ENCODE results near the gene CDKN2B-AS1. TPM values are rescaled to one million over a fixed set of nuclear protein-coding genes. Genes with fewer than 3 reads are reported as not detected.

CDKN2B-AS1 gene
- polyA plus RNA-seq, 1 donor (not counting 4 experiments of a cell fraction or from before 2014, with no cell fraction given) = 1.1 TPM

- DNase-seq (ENCODE audit: low read depth, low spot score) = no peak
- Histone ChIP-seq H4K20me1 (ENCODE audit: control insufficient read depth, extremely low read depth, insufficient read depth, low read length) (no peaks in the 10 kb centered on the region), H3K4me1 (ENCODE audit: control insufficient read depth, extremely low read depth, insufficient read depth, low read length) (no peaks in the 10 kb centered on the region), H3K9me3 (ENCODE audit: control insufficient read depth, low read depth, low read length) (no peaks in the 10 kb centered on the region), H2AFZ (ENCODE audit: control insufficient read depth, low read length) (no peak overlapping the region), H3K79me2 (ENCODE audit: control insufficient read depth, insufficient read depth, low read length) (no peaks in the 10 kb centered on the region), H3K4me2 (ENCODE audit: control insufficient read depth, extremely low read depth, insufficient read depth, low read depth, low read length) (no peak overlapping the region), H3K9ac (ENCODE audit: control insufficient read depth, extremely low read depth, insufficient read depth, low read length) (no peak overlapping the region), H3K27ac (ENCODE audit: control insufficient read depth, insufficient read depth, low read length) (no peak overlapping the region), H3K27me3 (ENCODE audit: control insufficient read depth, extremely low read depth, insufficient read depth, low read length) (no peaks in the 10 kb centered on the region), H3K4me3 (ENCODE audit: control insufficient read depth in 2 of 3, extremely low read depth in 1 of 3, insufficient read depth in 2 of 3, low read depth in 1 of 3, low read length in 3 of 3) (no peak overlapping the region), H3K36me3 (ENCODE audit: control insufficient read depth in 2 of 2, extremely low read depth in 1 of 2, insufficient read depth in 2 of 2, low read length in 2 of 2) (no peaks in the 10 kb centered on the region), H3K9me1 (ENCODE audit: control insufficient read depth, extremely low read depth, insufficient read depth, low read length) (no peaks in the 10 kb centered on the region)
- no peak for FAIRE-seq
- dilution Hi-C loops (cut with MboI; ENCODE audit: extremely low pct_ligation_motif_present, low sequenced_read_pairs) = no loop called here
- no peak for TF ChIP-seq EZH2 (IDR thresholded peaks at IDR 0.05; ENCODE audit: low read length)
- TF ChIP-seq, protein P1, sequence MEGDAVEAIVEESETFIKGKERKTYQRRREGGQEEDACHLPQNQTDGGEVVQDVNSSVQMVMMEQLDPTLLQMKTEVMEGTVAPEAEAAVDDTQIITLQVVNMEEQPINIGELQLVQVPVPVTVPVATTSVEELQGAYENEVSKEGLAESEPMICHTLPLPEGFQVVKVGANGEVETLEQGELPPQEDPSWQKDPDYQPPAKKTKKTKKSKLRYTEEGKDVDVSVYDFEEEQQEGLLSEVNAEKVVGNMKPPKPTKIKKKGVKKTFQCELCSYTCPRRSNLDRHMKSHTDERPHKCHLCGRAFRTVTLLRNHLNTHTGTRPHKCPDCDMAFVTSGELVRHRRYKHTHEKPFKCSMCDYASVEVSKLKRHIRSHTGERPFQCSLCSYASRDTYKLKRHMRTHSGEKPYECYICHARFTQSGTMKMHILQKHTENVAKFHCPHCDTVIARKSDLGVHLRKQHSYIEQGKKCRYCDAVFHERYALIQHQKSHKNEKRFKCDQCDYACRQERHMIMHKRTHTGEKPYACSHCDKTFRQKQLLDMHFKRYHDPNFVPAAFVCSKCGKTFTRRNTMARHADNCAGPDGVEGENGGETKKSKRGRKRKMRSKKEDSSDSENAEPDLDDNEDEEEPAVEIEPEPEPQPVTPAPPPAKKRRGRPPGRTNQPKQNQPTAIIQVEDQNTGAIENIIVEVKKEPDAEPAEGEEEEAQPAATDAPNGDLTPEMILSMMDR (optimal IDR thresholded peaks at IDR 0.05 in 1 of 3, IDR thresholded peaks at IDR 0.05 in 1 of 3, conservative IDR thresholded peaks at IDR 0.05 in 1 of 3; ENCODE audit: extremely low read depth in 1 of 3, insufficient read depth in 2 of 3, low read length in 3 of 3) = no peak
Measured at GRCh38 chr9:22022396-22022795, 27.8 kb downstream of the CDKN2B-AS1 start.

- no peaks in the 10 kb centered on the region for H3K36me3 ChIP-seq (ENCODE audit: control insufficient read depth in 2 of 2, extremely low read depth in 1 of 2, insufficient read depth in 2 of 2, low read length in 2 of 2)
- no peak overlapping the region for H3K4me3 ChIP-seq (ENCODE audit: control insufficient read depth in 2 of 3, extremely low read depth in 1 of 3, insufficient read depth in 2 of 3, low read depth in 1 of 3, low read length in 3 of 3)
- no peak overlapping the region for H3K9ac ChIP-seq (ENCODE audit: control insufficient read depth, extremely low read depth, insufficient read depth, low read length)
- H3K9me1 ChIP-seq (ENCODE audit: control insufficient read depth, extremely low read depth, insufficient read depth, low read length) = no peaks in the 10 kb centered on the region
- H2AFZ ChIP-seq (ENCODE audit: control insufficient read depth, low read length) = no peak overlapping the region
- H4K20me1 ChIP-seq (ENCODE audit: control insufficient read depth, extremely low read depth, insufficient read depth, low read length) = no peaks in the 10 kb centered on the region
- no peaks in the 10 kb centered on the region for H3K79me2 ChIP-seq (ENCODE audit: control insufficient read depth, insufficient read depth, low read length)
- DNase-seq (ENCODE audit: low read depth, low spot score) (no peak), FAIRE-seq (no peak)
- no peaks in the 10 kb centered on the region for H3K27me3 ChIP-seq (ENCODE audit: control insufficient read depth, extremely low read depth, insufficient read depth, low read length)
- no peak overlapping the region for H3K4me2 ChIP-seq (ENCODE audit: control insufficient read depth, extremely low read depth, insufficient read depth, low read depth, low read length)
- TF ChIP-seq EZH2 (IDR thresholded peaks at IDR 0.05; ENCODE audit: low read length) = no peak
- TF ChIP-seq, protein P1 (optimal IDR thresholded peaks at IDR 0.05 in 1 of 3, IDR thresholded peaks at IDR 0.05 in 1 of 3, conservative IDR thresholded peaks at IDR 0.05 in 1 of 3; ENCODE audit: extremely low read depth in 1 of 3, insufficient read depth in 2 of 3, low read length in 3 of 3) = no peak
- dilution Hi-C loops (cut with MboI; ENCODE audit: extremely low pct_ligation_motif_present, low sequenced_read_pairs) = loop anchor here (25.0 kb wide), 1 partner anchor 211 kb away; no protein-coding TSS in a partner anchor
- no peak overlapping the region for H3K27ac ChIP-seq (ENCODE audit: control insufficient read depth, insufficient read depth, low read length)
- H3K4me1 ChIP-seq (ENCODE audit: control insufficient read depth, extremely low read depth, insufficient read depth, low read length) = peaks cover 13% of the 10 kb centered on the region
- no peaks in the 10 kb centered on the region for H3K9me3 ChIP-seq (ENCODE audit: control insufficient read depth, low read depth, low read length)
Measured at GRCh38 chr9:22026696-22027095, 32.1 kb downstream of the CDKN2B-AS1 start.

Data from keratinocyte (primary cell).